ENCODE measurements around the gene TIAM2.

TIAM2 gene

GRCh38 chr6:155047523-155047922 is 52.4 kb downstream of the TIAM2 start:
- DNase-seq, result no peak
- Mint-ChIP-seq H3K27ac (no peak overlapping the region), H3K27me3 (peaks cover 5% of the 10 kb centered on the region), H3K4me3 (no peak overlapping the region), H3K9me3 (no peaks in the 10 kb centered on the region), H3K4me1 (ENCODE audit: low read depth) (peaks cover 30% of the 10 kb centered on the region), H3K36me3 (ENCODE audit: low read depth) (no peaks in the 10 kb centered on the region)

GRCh38 chr6:155050311-155050710 is 55.2 kb downstream of the TIAM2 start:
- H3K36me3 Mint-ChIP-seq (ENCODE audit: low read depth), result no peaks in the 10 kb centered on the region
- peaks cover 30% of the 10 kb centered on the region for H3K4me1 Mint-ChIP-seq (ENCODE audit: low read depth)
- H3K4me3 Mint-ChIP-seq, result peak overlapping the region; percentile 53
- peak overlapping the region; percentile 92 for H3K27ac Mint-ChIP-seq
- H3K27me3 Mint-ChIP-seq, result peaks cover 5% of the 10 kb centered on the region
- peak; percentile 68 for DNase-seq
- no peaks in the 10 kb centered on the region for H3K9me3 Mint-ChIP-seq

GRCh38 chr6:155054491-155055250 is 59.6 kb downstream of the TIAM2 start:
- Mint-ChIP-seq H3K4me3 (no peak overlapping the region), H3K36me3 (ENCODE audit: low read depth) (no peaks in the 10 kb centered on the region), H3K4me1 (ENCODE audit: low read depth) (peaks cover 26% of the 10 kb centered on the region), H3K9me3 (no peaks in the 10 kb centered on the region), H3K27ac (no peak overlapping the region), H3K27me3 (no peaks in the 10 kb centered on the region)
- DNase-seq, result no peak

- H3K27me3 Mint-ChIP-seq, result no peaks in the 10 kb centered on the region
- no peak overlapping the region for H3K4me3 Mint-ChIP-seq
- DNase-seq, result no peak
- no peaks in the 10 kb centered on the region for H3K9me3 Mint-ChIP-seq
- H3K4me1 Mint-ChIP-seq (ENCODE audit: low read depth), result peaks cover 16% of the 10 kb centered on the region
- H3K36me3 Mint-ChIP-seq (ENCODE audit: low read depth), result no peaks in the 10 kb centered on the region
- H3K27ac Mint-ChIP-seq, result no peak overlapping the region
Observed at GRCh38 chr6:155055729-155056128, 60.6 kb downstream of the TIAM2 start.

GRCh38 chr6:155056756-155057155 is 61.6 kb downstream of the TIAM2 start:
- Mint-ChIP-seq H3K9me3 (no peaks in the 10 kb centered on the region), H3K27ac (no peak overlapping the region), H3K4me3 (no peak overlapping the region), H3K36me3 (ENCODE audit: low read depth) (no peaks in the 10 kb centered on the region), H3K4me1 (ENCODE audit: low read depth) (peaks cover 9% of the 10 kb centered on the region), H3K27me3 (no peaks in the 10 kb centered on the region)
- DNase-seq, result no peak

GRCh38 chr6:155061381-155061780 is 66.3 kb downstream of the TIAM2 start:
- H3K27me3 Mint-ChIP-seq, result no peaks in the 10 kb centered on the region
- H3K4me3 Mint-ChIP-seq, result no peak overlapping the region
- no peak for DNase-seq
- peaks cover 3% of the 10 kb centered on the region for H3K4me1 Mint-ChIP-seq (ENCODE audit: low read depth)
- H3K9me3 Mint-ChIP-seq, result no peaks in the 10 kb centered on the region
- H3K36me3 Mint-ChIP-seq (ENCODE audit: low read depth), result no peaks in the 10 kb centered on the region
- H3K27ac Mint-ChIP-seq, result no peak overlapping the region

- H3K36me3 Mint-ChIP-seq (ENCODE audit: low read depth), result no peaks in the 10 kb centered on the region
- peaks cover 3% of the 10 kb centered on the region for H3K4me1 Mint-ChIP-seq (ENCODE audit: low read depth)
- no peak overlapping the region for H3K27ac Mint-ChIP-seq
- no peak for DNase-seq
- H3K9me3 Mint-ChIP-seq, result no peaks in the 10 kb centered on the region
- H3K27me3 Mint-ChIP-seq, result no peaks in the 10 kb centered on the region
- no peak overlapping the region for H3K4me3 Mint-ChIP-seq
Observed at GRCh38 chr6:155062866-155063341, 67.8 kb downstream of the TIAM2 start.

- H3K4me1 Mint-ChIP-seq (ENCODE audit: low read depth), result peaks cover 3% of the 10 kb centered on the region
- no peak overlapping the region for H3K27ac Mint-ChIP-seq
- H3K36me3 Mint-ChIP-seq (ENCODE audit: low read depth), result no peaks in the 10 kb centered on the region
- DNase-seq, result no peak
- H3K4me3 Mint-ChIP-seq, result no peak overlapping the region
- H3K9me3 Mint-ChIP-seq, result no peaks in the 10 kb centered on the region
- no peaks in the 10 kb centered on the region for H3K27me3 Mint-ChIP-seq
Observed at GRCh38 chr6:155064303-155064702, 69.2 kb downstream of the TIAM2 start.

- Mint-ChIP-seq H3K27me3 (no peaks in the 10 kb centered on the region), H3K4me1 (ENCODE audit: low read depth) (peaks cover 3% of the 10 kb centered on the region), H3K27ac (no peak overlapping the region), H3K9me3 (no peaks in the 10 kb centered on the region), H3K36me3 (ENCODE audit: low read depth) (no peaks in the 10 kb centered on the region), H3K4me3 (no peak overlapping the region)
- no peak for DNase-seq
Observed at GRCh38 chr6:155066361-155066760, 71.2 kb downstream of the TIAM2 start.

- H3K36me3 Mint-ChIP-seq (ENCODE audit: low read depth), result no peaks in the 10 kb centered on the region
- DNase-seq, result no peak
- H3K9me3 Mint-ChIP-seq, result no peaks in the 10 kb centered on the region
- H3K27me3 Mint-ChIP-seq, result peaks cover 4% of the 10 kb centered on the region
- peaks cover 3% of the 10 kb centered on the region for H3K4me1 Mint-ChIP-seq (ENCODE audit: low read depth)
- no peak overlapping the region for H3K27ac Mint-ChIP-seq
- no peak overlapping the region for H3K4me3 Mint-ChIP-seq
Observed at GRCh38 chr6:155066921-155067680, 72.0 kb downstream of the TIAM2 start.

GRCh38 chr6:155067956-155068615 is 73.0 kb downstream of the TIAM2 start:
- Mint-ChIP-seq H3K27me3 (peaks cover 9% of the 10 kb centered on the region), H3K36me3 (ENCODE audit: low read depth) (no peaks in the 10 kb centered on the region), H3K4me1 (ENCODE audit: low read depth) (no peaks in the 10 kb centered on the region), H3K4me3 (no peak overlapping the region), H3K9me3 (no peaks in the 10 kb centered on the region), H3K27ac (no peak overlapping the region)
- DNase-seq, result no peak

- no peaks in the 10 kb centered on the region for H3K36me3 Mint-ChIP-seq (ENCODE audit: low read depth)
- no peak overlapping the region for H3K27ac Mint-ChIP-seq
- H3K9me3 Mint-ChIP-seq, result no peaks in the 10 kb centered on the region
- H3K27me3 Mint-ChIP-seq, result peaks cover 9% of the 10 kb centered on the region
- no peak overlapping the region for H3K4me3 Mint-ChIP-seq
- H3K4me1 Mint-ChIP-seq (ENCODE audit: low read depth), result no peaks in the 10 kb centered on the region
- DNase-seq, result no peak
Observed at GRCh38 chr6:155069543-155069942, 74.4 kb downstream of the TIAM2 start.

GRCh38 chr6:155075930-155076695 is 81.0 kb downstream of the TIAM2 start:
- peaks cover 12% of the 10 kb centered on the region for H3K27me3 Mint-ChIP-seq
- peaks cover 33% of the 10 kb centered on the region for H3K4me1 Mint-ChIP-seq (ENCODE audit: low read depth)
- no peak overlapping the region for H3K27ac Mint-ChIP-seq
- no peaks in the 10 kb centered on the region for H3K9me3 Mint-ChIP-seq
- no peak for DNase-seq
- no peaks in the 10 kb centered on the region for H3K36me3 Mint-ChIP-seq (ENCODE audit: low read depth)
- no peak overlapping the region for H3K4me3 Mint-ChIP-seq

GRCh38 chr6:155077331-155077730 is 82.2 kb downstream of the TIAM2 start:
- peaks cover 34% of the 10 kb centered on the region for H3K4me1 Mint-ChIP-seq (ENCODE audit: low read depth)
- no peak overlapping the region for H3K27ac Mint-ChIP-seq
- peaks cover 7% of the 10 kb centered on the region for H3K27me3 Mint-ChIP-seq
- no peaks in the 10 kb centered on the region for H3K9me3 Mint-ChIP-seq
- H3K36me3 Mint-ChIP-seq (ENCODE audit: low read depth), result no peaks in the 10 kb centered on the region
- DNase-seq, result no peak
- no peak overlapping the region for H3K4me3 Mint-ChIP-seq
